Panc1 (cell line): ENCODE data around the gene PMAIP1. TPM values are rescaled to one million over a fixed set of nuclear protein-coding genes. Genes with fewer than 3 reads are reported as not detected.

Experiments
- ATAC-seq: fragments of 200-7000 bp; cut with Tn5 transposase; 2 replicates; pipeline ENCODE4 v1.9.1; 2020; ENCODE audit warnings: mild to moderate bottlenecking, moderate library complexity
- BruUV-seq: library from RNA; stranded (reverse); fragments of 400-500 nt; replicated peaks from 2 replicates; lab custom pipeline; 2021; lab: Mats Ljungman, UMichigan
- CTCF ChIA-PET: fragments of 300-600 bp; sonication (Branson Sonifier 250); formaldehyde crosslinking; loops from one replicate; lab custom pipeline; 2022; ENCODE audit warnings: antibody characterized with exemption; lab: Charles Lee
- POLR2A ChIA-PET: fragments of 300-600 bp; sonication (Branson Sonifier 250); formaldehyde crosslinking; loops from one replicate; lab custom pipeline; 2022; ENCODE audit warnings: antibody characterized with exemption; lab: Charles Lee
- DNase-seq: peaks from one replicate; pipeline ENCODE4 v3.0.0-alpha.2; 2010; ENCODE audit warnings: low read depth, low spot score
- H3K27ac ChIP-seq: 2 replicates; pipeline ENCODE4 v1.5.1; 2011; ENCODE audit warnings: mild to moderate bottlenecking, low read length, inconsistent platforms
- H3K27me3 ChIP-seq: fragments of 200-500 bp; sonication (Bioruptor generic); 2 replicates; pipeline ENCODE4 v1.6.0; 2014; ENCODE audit warnings: low read length, inconsistent platforms; ENCODE audit not compliant: control insufficient read depth, insufficient read depth
- H3K36me3 ChIP-seq: fragments of 200-500 bp; sonication (Bioruptor generic); 2 replicates; pipeline ENCODE4 v1.5.1; 2014; ENCODE audit warnings: inconsistent platforms, mild to moderate bottlenecking, low read length, moderate library complexity; ENCODE audit not compliant: control insufficient read depth, insufficient read depth
- H3K4me1 ChIP-seq: 2 replicates; pipeline ENCODE4 v1.5.1; 2011; ENCODE audit warnings: inconsistent platforms, mild to moderate bottlenecking, low read length, moderate library complexity; ENCODE audit not compliant: control insufficient read depth, insufficient read depth
- H3K4me3 ChIP-seq, 2 experiments: 2 replicates each; pipeline ENCODE4 v1.5.1; 2011 to 2012; ENCODE audit warnings: low read depth in 2 of 2, low read length in 2 of 2, mild to moderate bottlenecking in 2 of 2, inconsistent platforms in 1 of 2, moderate library complexity in 1 of 2
- H3K9me3 ChIP-seq: fragments of 200-500 bp; sonication (Bioruptor generic); 2 replicates; pipeline ENCODE4 v1.5.1; 2014; ENCODE audit warnings: low read depth, mild to moderate bottlenecking, inconsistent platforms, low read length, moderate library complexity; ENCODE audit not compliant: control insufficient read depth, insufficient read depth
- CTCF ChIP-seq: fragments of 450-650 bp; IDR thresholded peaks from 2 replicates; pipeline ENCODE4 v1.5.1; 2017; ENCODE audit warnings: mild to moderate bottlenecking
- POLR2AphosphoS5 ChIP-seq: IDR thresholded peaks from 2 replicates; pipeline ENCODE4 v1.6.1; 2012; ENCODE audit warnings: mild to moderate bottlenecking, low read depth, low read length, moderate library complexity
- REST ChIP-seq, 2 experiments: IDR thresholded peaks; 2 replicates each; pipeline ENCODE4 v1.6.1; 2011 to 2012; ENCODE audit warnings: low read depth in 2 of 2, control low read depth in 1 of 2, low read length in 1 of 2, mild to moderate bottlenecking in 1 of 2, moderate library complexity in 1 of 2; ENCODE audit not compliant: insufficient read depth in 1 of 2
- SIN3A ChIP-seq: IDR thresholded peaks from 2 replicates; pipeline ENCODE4 v1.6.1; 2012; ENCODE audit warnings: low read depth, mild to moderate bottlenecking, low read length, moderate library complexity, borderline replicate concordance; ENCODE audit not compliant: insufficient read depth
- TCF7L2 ChIP-seq: IDR thresholded peaks from 2 replicates; pipeline ENCODE4 v1.6.1; 2011; ENCODE audit warnings: mild to moderate bottlenecking, low read depth, low read length, inconsistent platforms
- in situ Hi-C: cut with HindIII; loops from 2 replicates; pipeline ENCODE4 v1.10.0; 2016; ENCODE audit warnings: low sequenced_read_pairs, low pct_unique_long_range_greater_than_20kb
- intact Hi-C: fragments of 100-400 bp; cut with micrococcal nuclease; formaldehyde crosslinking; loops from one replicate; pipeline ENCODE4 v1.10.0; 2022; ENCODE audit not compliant: unreplicated experiment
- total RNA-seq: library from RNA; stranded (reverse); gene quantifications from one replicate; pipeline ENCODE4 v1.2.1, GENCODE V29; 2021; ENCODE audit not compliant: unreplicated experiment

PMAIP1 gene
- total RNA-seq, 1 experiment from 2014 or later: 7.7 TPM

- ATAC-seq (no peak), DNase-seq (no peak)
- Histone ChIP-seq H3K27me3 (no peaks in the 10 kb centered on the region), H3K9me3 (no peaks in the 10 kb centered on the region), H3K27ac (peak overlapping the region; percentile 68), H3K4me1 (peaks cover 12% of the 10 kb centered on the region; the same call in 1 of the 2 replicates), H3K36me3 (peaks cover 2% of the 10 kb centered on the region), H3K4me3 (peak overlapping the region; percentile 67 to 82)
- in situ Hi-C loops (no loop called here), intact Hi-C loops (loop anchor here (1.0 kb wide), 1 partner anchor 61 kb away; no protein-coding TSS in a partner anchor)
- CTCF ChIA-PET: no interaction called here
- TF ChIP-seq SIN3A (no peak), TCF7L2 (no peak), REST (IDR thresholded peaks at IDR 0.05; ENCODE audit: insufficient read depth in 1 of 2, low read depth in 2 of 2, low read length in 1 of 2) (no peak), POLR2AphosphoS5 (no peak), CTCF (no peak)
- POLR2A ChIA-PET: interaction anchor here (0.5 kb wide), 1 partner anchor 17 kb away, joined by 7 read pairs; no protein-coding TSS in a partner anchor
- TSS peak; percentile 93 for BruUV-seq
Observed at GRCh38 chr18:59898609-59899297, 1.0 kb upstream of the PMAIP1 start.

GRCh38 chr18:59900222-59901128, 679 bp downstream of the PMAIP1 start:
- Histone ChIP-seq H3K36me3 (peaks cover 2% of the 10 kb centered on the region), H3K9me3 (no peaks in the 10 kb centered on the region), H3K27me3 (no peaks in the 10 kb centered on the region), H3K4me3 (peak overlapping the region; percentile 67 to 75), H3K4me1 (peaks cover 12% of the 10 kb centered on the region; the same call in 1 of the 2 replicates), H3K27ac (peak overlapping the region; percentile 73)
- POLR2A ChIA-PET: no interaction called here
- in situ Hi-C loops: no loop called here
- CTCF ChIA-PET: no interaction called here
- intact Hi-C loops: no loop called here
- no peak for TF ChIP-seq TCF7L2
- no peak for TF ChIP-seq POLR2AphosphoS5
- TF ChIP-seq SIN3A: no peak
- TF ChIP-seq REST (IDR thresholded peaks at IDR 0.05; ENCODE audit: insufficient read depth in 1 of 2, low read depth in 2 of 2, low read length in 1 of 2): no peak
- no peak for TF ChIP-seq CTCF
- DNase-seq (no peak), ATAC-seq (peak; percentile 60)
- no TSS peak for BruUV-seq
